Ishikawa (cell line): ENCODE results near the gene NUTF2.

Source experiments
- CEBPB ChIP-seq: IDR thresholded peaks from 2 replicates; pipeline ENCODE4 v1.6.1; 2012
- CREB1 ChIP-seq: IDR thresholded peaks from 2 replicates; pipeline ENCODE4 v1.6.1; 2012; ENCODE audit warnings: low read depth
- EGR1 ChIP-seq: IDR thresholded peaks from 2 replicates; pipeline ENCODE4 v1.6.1; 2012
- EP300 ChIP-seq: IDR thresholded peaks from 2 replicates; pipeline ENCODE4 v1.6.1; 2012; ENCODE audit warnings: borderline replicate concordance
- FOXM1 ChIP-seq: IDR thresholded peaks from 2 replicates; pipeline ENCODE4 v1.6.1; 2012; ENCODE audit warnings: low read depth, borderline replicate concordance
- MAX ChIP-seq: IDR thresholded peaks from 2 replicates; pipeline ENCODE4 v1.6.1; 2012
- NFIC ChIP-seq: IDR thresholded peaks from 2 replicates; pipeline ENCODE4 v1.6.1; 2012
- RAD21 ChIP-seq: IDR thresholded peaks from 2 replicates; pipeline ENCODE4 v1.6.1; 2012; ENCODE audit warnings: low read depth
- REST ChIP-seq: IDR thresholded peaks from 2 replicates; pipeline ENCODE4 v1.6.1; 2012; ENCODE audit warnings: low read depth, mild to moderate bottlenecking
- TAF1 ChIP-seq: IDR thresholded peaks from 2 replicates; pipeline ENCODE4 v1.6.1; 2012; ENCODE audit warnings: low read depth, mild to moderate bottlenecking
- TCF12 ChIP-seq: IDR thresholded peaks from 2 replicates; pipeline ENCODE4 v1.6.1; 2012; ENCODE audit warnings: low read depth
- TEAD4 ChIP-seq: IDR thresholded peaks from 2 replicates; pipeline ENCODE4 v1.6.1; 2012
- USF1 ChIP-seq: IDR thresholded peaks from 2 replicates; pipeline ENCODE4 v1.6.1; 2012
- YY1 ChIP-seq: IDR thresholded peaks from 2 replicates; pipeline ENCODE4 v1.6.1; 2012; ENCODE audit warnings: low read depth

GRCh38 chr16:67910158-67910557, 63.4 kb downstream of the NUTF2 start:
- TF ChIP-seq RAD21 (no peak), EGR1 (no peak), REST (no peak), FOXM1 (no peak), TCF12 (no peak), USF1 (no peak), MAX (no peak), TAF1 (no peak), TEAD4 (no peak), YY1 (no peak), EP300 (no peak), CEBPB (no peak), CREB1 (no peak), NFIC (no peak)
